ENCODE measurements around the gene TMEM178B.

TMEM178B gene

GRCh38 chr7:141439776-141440175, 365.9 kb downstream of the TMEM178B start:
- DNase-seq, result no peak

- DNase-seq, result no peak
Observed at GRCh38 chr7:141441837-141442627, 368.2 kb downstream of the TMEM178B start.

- DNase-seq, result no peak
Observed at GRCh38 chr7:141442781-141443180, 368.9 kb downstream of the TMEM178B start.

- no peak for DNase-seq
Observed at GRCh38 chr7:141444961-141445360, 371.1 kb downstream of the TMEM178B start.

- DNase-seq, result no peak
Observed at GRCh38 chr7:141451232-141451631, 377.4 kb downstream of the TMEM178B start.

GRCh38 chr7:141452911-141453310, 379.0 kb downstream of the TMEM178B start:
- DNase-seq, result no peak

GRCh38 chr7:141454338-141454737, 380.5 kb downstream of the TMEM178B start:
- DNase-seq, result no peak

GRCh38 chr7:141455723-141456122, 381.9 kb downstream of the TMEM178B start:
- DNase-seq, result no peak

GRCh38 chr7:141456298-141456697, 382.4 kb downstream of the TMEM178B start:
- DNase-seq, result no peak

- DNase-seq, result no peak
Observed at GRCh38 chr7:141456711-141457110, 382.8 kb downstream of the TMEM178B start.

GRCh38 chr7:141460781-141461715, 387.2 kb downstream of the TMEM178B start:
- no peak for DNase-seq

- no peak for DNase-seq
Observed at GRCh38 chr7:141461924-141462323, 388.1 kb downstream of the TMEM178B start.

GRCh38 chr7:141462958-141463357, 389.1 kb downstream of the TMEM178B start:
- no peak for DNase-seq

GRCh38 chr7:141463986-141464385, 390.1 kb downstream of the TMEM178B start:
- no peak for DNase-seq

GRCh38 chr7:141464551-141464950, 390.7 kb downstream of the TMEM178B start:
- DNase-seq, result no peak

- no peak for DNase-seq
Observed at GRCh38 chr7:141466151-141466904, 392.5 kb downstream of the TMEM178B start.

- DNase-seq, result no peak
Observed at GRCh38 chr7:141468341-141468740, 394.5 kb downstream of the TMEM178B start.

- no peak for DNase-seq
Observed at GRCh38 chr7:141475679-141476078, 401.8 kb downstream of the TMEM178B start.

GRCh38 chr7:141477865-141478264, 404.0 kb downstream of the TMEM178B start:
- no peak for DNase-seq

- DNase-seq, result no peak
Observed at GRCh38 chr7:141478845-141479244, 405.0 kb downstream of the TMEM178B start.

- DNase-seq, result no peak
Observed at GRCh38 chr7:141480953-141481352, 407.1 kb downstream of the TMEM178B start.

GRCh38 chr7:141481971-141482370, 408.1 kb downstream of the TMEM178B start:
- no peak for DNase-seq

GRCh38 chr7:141483044-141483443, 409.2 kb downstream of the TMEM178B start:
- DNase-seq, result no peak

Data from 8988T (cell line).